Posterior cingulate gyrus (tissue), 11 donors: ENCODE measurements around the gene MYBBP1A.

Source experiments
- DNase-seq, 10 donors: peaks; one replicate each; pipeline versions ENCODE4 v3.0.0 to v3.0.0-alpha.2; 2020 to 2021; ENCODE audit warnings: mixed read lengths in 3 of 10
- intact Hi-C: fragments of 100-400 bp; cut with DNase I; formaldehyde crosslinking; loops from one replicate; pipeline ENCODE4 v1.15.1; 2023

The MYBBP1A gene

DNA sequence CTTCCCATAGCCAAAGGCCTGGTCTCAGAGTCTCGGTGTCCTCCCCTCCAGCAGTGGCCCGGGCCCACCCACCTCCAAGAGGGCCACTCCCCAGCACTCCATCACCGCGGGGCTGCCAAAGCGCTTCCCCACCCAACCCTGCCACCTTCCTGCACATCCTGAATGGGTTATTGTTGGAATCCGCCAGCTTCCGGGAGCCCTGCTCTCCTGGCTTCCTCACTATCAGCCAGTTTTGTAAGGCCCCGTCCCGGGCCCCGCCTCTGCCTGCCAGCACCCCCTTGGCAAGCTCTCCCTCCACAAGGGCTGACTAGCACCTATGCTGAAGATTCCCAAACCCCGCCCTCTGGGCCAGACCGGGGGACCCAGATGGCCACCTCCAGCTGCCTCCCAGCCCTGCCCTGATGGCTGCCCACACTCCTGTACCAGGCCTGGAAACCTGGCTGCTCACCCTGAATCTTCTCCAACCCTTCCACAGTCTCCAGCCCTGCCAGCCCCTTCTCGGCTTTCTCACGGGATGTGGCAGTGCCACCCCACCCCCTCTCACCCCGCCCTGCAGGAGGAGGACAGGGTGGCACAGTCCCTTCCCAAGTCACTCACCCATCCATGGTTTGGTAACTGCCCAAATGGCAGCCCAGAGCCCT, 14.4 kb downstream of the MYBBP1A start:
- peak in 2 of 10 donors; percentile 75 to 83 for DNase-seq
- intact Hi-C loops, result loop anchor here (5.0 kb wide), 2 partner anchors 39 to 119 kb away; no protein-coding TSS in a partner anchor

- DNase-seq, result peak in 1 of 10 donors; percentile 77
- intact Hi-C loops, result loop anchor here (5.0 kb wide), 2 partner anchors 38 to 118 kb away; no protein-coding TSS in a partner anchor
Measured at GRCh38 chr17:4540224-4540651, 14.9 kb downstream of the MYBBP1A start.

GRCh38 chr17:4539576-4540223, 15.5 kb downstream of the MYBBP1A start:
- intact Hi-C loops, result loop anchor here (5.0 kb wide), 2 partner anchors 37 to 117 kb away; no protein-coding TSS in a partner anchor
- peak in 3 of 10 donors; percentile 72 to 81 (median 78) for DNase-seq

DNA sequence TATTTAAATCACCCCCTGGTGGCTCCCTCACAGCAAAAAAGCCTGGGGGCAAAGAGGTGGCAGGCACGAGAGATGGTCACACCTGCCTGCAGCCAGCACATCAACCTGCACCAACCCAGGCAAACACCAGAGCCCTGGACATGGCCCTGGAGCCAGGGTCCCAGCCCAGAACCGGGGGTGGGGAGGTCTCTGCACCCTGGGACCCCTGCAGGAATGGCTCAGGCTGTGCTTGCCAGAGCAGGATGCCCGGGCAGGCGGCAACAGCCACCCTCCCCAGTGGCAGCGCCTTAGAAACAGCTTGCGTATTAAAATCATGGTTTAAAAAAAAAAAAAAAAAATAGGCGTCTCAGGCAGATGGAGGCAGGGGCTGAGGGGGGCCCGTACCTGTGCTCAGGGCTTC, 16.2 kb downstream of the MYBBP1A start:
- peak in 2 of 10 donors; percentile 73 to 76 for DNase-seq
- intact Hi-C loops, result no loop called here

- peak in 2 of 10 donors; percentile 78 to 83 for DNase-seq
- intact Hi-C loops, result no loop called here
Measured at GRCh38 chr17:4538236-4539002, 16.8 kb downstream of the MYBBP1A start.

- DNase-seq, result peak; percentile 66 to 98 (median 80)
- intact Hi-C loops, result no loop called here
Measured at GRCh38 chr17:4537451-4538235, 17.5 kb downstream of the MYBBP1A start.

DNA sequence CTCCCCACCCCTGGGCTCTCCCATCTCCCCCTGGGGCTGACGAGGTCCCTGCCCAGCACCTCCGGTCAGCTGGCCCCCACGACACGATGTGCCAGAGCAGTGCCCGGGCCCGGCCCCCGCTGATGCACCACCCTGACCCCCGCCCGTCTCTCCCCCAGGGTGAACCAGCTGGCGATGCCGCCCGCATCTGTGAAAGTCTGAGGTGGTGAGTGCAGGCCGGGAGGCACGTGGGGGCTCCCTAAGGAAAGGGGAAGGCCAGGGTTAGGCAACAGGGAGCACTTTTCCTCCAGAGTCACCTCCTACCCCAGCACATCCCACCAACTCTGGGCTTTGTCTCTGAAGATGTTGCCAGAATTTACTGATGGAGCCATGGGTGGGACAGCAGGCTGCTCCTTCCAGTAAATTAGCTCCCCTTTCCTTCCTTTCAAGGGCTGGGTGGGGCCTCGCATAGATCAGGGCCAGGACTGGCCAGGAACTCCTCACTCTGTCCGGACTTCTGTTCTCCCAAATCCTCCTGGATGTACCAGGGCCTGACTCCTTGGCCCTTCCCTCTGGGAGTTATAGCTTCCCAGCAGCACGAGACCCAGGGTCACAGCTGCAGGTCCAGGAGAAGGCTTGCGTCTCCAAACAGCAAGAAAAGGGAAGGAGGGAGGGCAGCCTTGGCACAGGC, 18.3 kb downstream of the MYBBP1A start:
- DNase-seq, result peak in 1 of 10 donors; percentile 37
- intact Hi-C loops, result no loop called here

DNA sequence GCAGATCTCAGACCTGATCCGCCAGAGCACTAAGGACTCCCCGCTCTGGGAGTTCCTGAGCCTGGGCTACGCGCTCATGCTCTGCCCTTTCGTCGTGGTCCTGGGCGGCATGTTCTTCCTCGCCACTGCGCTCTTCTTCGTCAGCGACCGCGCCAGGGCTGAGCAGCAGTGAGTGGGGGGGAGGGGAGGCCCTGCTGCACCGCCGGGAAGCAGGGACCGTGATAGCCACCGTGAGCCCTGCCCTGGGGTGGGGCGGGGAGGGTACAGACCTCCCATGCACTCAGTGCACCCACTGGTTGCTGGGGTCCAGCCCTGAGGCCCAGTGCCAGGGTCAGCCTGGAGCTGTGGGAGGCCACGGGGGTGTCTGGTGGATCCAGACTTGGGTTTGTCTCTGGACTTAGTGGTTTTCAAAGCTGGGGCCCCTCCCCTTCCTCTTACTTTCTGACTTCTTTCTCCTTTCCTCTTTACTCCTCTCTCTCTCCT, 18.9 kb downstream of the MYBBP1A start:
- intact Hi-C loops, result no loop called here
- peak in 1 of 10 donors; percentile 88 for DNase-seq

- DNase-seq, result no peak
- intact Hi-C loops, result no loop called here
Measured at GRCh38 chr17:4535667-4536258, 19.4 kb downstream of the MYBBP1A start.

DNA sequence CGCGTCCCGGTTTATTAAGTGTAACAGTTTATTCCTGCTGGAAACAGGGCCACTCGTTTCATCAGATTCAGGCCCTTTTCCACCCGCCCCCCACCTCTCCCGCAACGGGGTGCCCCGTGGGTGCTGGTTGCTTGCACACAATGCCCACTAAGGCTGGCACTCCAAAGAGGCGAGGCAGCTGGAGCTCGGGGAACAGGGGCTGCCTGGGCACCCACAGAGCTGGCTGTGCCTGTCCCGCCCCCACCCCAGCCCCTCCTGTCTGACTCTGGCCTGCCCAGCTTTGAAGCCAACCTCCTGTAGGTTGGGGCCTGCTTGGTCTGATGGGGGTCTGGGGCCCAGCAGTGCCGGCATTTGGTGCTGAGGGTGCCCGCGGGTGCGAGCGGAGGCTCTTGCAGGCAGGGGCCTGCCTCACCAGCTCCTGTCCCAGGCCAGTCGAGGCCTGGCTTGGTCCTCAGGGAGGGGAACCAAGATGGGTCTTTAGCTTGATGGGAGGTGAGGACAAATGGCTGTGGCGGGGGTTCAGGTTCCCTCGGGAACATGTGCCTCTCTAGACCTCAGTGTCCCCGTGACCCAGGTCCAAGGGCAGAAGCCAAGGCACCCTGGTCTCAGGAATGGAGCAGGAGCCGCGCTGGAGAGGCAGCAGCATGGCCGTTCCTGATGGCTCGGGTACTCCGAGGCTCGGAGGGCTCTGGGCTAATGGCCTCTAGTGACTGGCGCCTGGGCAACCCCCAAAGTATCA, 20.1 kb downstream of the MYBBP1A start:
- intact Hi-C loops, result no loop called here
- peak in 3 of 10 donors; percentile 44 to 90 (median 66) for DNase-seq

DNA sequence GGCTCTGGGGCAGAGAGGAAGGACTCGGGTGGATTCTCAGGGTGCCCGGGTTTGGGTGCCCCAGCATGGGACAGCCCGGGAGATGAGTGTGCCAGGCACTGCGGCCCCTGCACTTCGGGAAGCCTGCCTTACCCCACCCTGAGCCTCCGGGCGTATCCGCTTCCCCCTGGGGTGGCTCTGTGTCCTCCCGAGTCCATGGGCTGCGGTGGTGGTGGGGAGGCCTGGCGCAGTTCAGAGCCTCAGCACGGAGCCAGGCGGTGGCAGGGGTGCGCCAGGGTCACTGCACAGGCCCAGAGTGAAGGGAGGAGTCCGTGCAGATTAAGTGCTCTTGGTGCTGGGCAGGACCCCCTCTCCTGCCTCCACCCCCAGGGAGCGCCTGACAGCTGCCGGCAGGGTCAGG, 20.7 kb downstream of the MYBBP1A start:
- intact Hi-C loops, result no loop called here
- peak in 1 of 10 donors; percentile 65 for DNase-seq

- intact Hi-C loops, result no loop called here
Measured at GRCh38 chr17:4533523-4534504, 21.4 kb downstream of the MYBBP1A start.

GRCh38 chr17:4532860-4533522, 22.2 kb downstream of the MYBBP1A start:
- no peak for DNase-seq
- intact Hi-C loops, result no loop called here

More at GRCh38 chr17:4533523-4534504, 21.4 kb downstream of the MYBBP1A start:
- peak; percentile 85 to 99 (median 92) for DNase-seq

- intact Hi-C loops, result no loop called here
Measured at GRCh38 chr17:4531988-4532736, 23.0 kb downstream of the MYBBP1A start.

GRCh38 chr17:4530799-4531730, 24.1 kb downstream of the MYBBP1A start:
- intact Hi-C loops, result no loop called here
- DNase-seq, result peak in 3 of 10 donors; percentile 45 to 90 (median 60)

More at GRCh38 chr17:4531988-4532736, 23.0 kb downstream of the MYBBP1A start:
- DNase-seq, result no peak
